Right cardiac atrium (tissue), 5 donors: Measurements from ENCODE around the gene FFAR3. TPM values are rescaled to one million over a fixed set of nuclear protein-coding genes. Genes with fewer than 3 reads are reported as not detected.
"Not testable (repeated sequence)": the region's sequence is repeated elsewhere in the genome, so short reads cannot be mapped to it uniquely, and the experiment has no call there.

Experiments
- ATAC-seq, 2 donors: fragments of 200-7000 bp; cut with Tn5 transposase; one replicate each; pipeline versions ENCODE4 v1.8.0 to v1.9.1; 2020; ENCODE audit warnings: moderate library complexity in 2 of 2, mild to moderate bottlenecking in 1 of 2
- DNase-seq, 3 donors: peaks; one replicate each; pipeline ENCODE4 v3.0.0-alpha.2; 2020
- H3K27ac ChIP-seq: one replicate; pipeline ENCODE4 v1.5.1; 2013; ENCODE audit warnings: mild to moderate bottlenecking, low read length, control low read depth, moderate library complexity
- H3K27me3 ChIP-seq: one replicate; pipeline ENCODE4 v1.6.1; 2013; ENCODE audit not compliant: control insufficient read depth, insufficient read depth
- H3K4me1 ChIP-seq: one replicate; pipeline ENCODE4 v1.6.1; 2013; ENCODE audit warnings: low read length; ENCODE audit not compliant: control insufficient read depth, insufficient read depth
- H3K4me3 ChIP-seq: one replicate; pipeline ENCODE4 v1.5.1; 2013; ENCODE audit warnings: low read length, control low read depth
- H3K9me3 ChIP-seq: one replicate; pipeline ENCODE4 v1.6.1; 2013; ENCODE audit warnings: low read length; ENCODE audit not compliant: control insufficient read depth
- WGBS: extraction: QIAGEN DNeasy Blood & Tissue Kit; methylation state at CpG from one replicate; pipeline ENCODE4 v1.1.7; 2013; 5-methylcytosine and 5-hydroxymethylcytosine counted together
- intact Hi-C, 4 donors: fragments of 100-400 bp; cut with DNase I; formaldehyde crosslinking; loops; one replicate each; pipeline versions ENCODE4 v1.11.0 to v1.14.0; 2022 to 2023
- polyA plus RNA-seq: library from polyadenylated mRNA; stranded (reverse); fragments of 200-250 nt; gene quantifications from one replicate; pipeline ENCODE4 v1.2.3, GENCODE V29; 2013
- total RNA-seq, 4 donors: library from RNA; stranded (reverse); fragmentation: NEBNext Ultra II Directional; extraction: Animal tissue kit (Norgen Biotek cat#: 25700); gene quantifications; one replicate each; pipeline ENCODE4 v1.2.1, GENCODE V29; 2021
- donor health status: healthy with polysubstance abuse.
- donor health status: DM: no; HTN: yes; CAD: no.
- donor health status: DM: no; HTN: no; CAD: no.
- donor health status: DM: no; HTN: yes; CAD: no; lungs with severe emphysema.
- donor health status: DM: yes; HTN: yes; CAD: no.

FFAR3 gene
- total and polyA plus RNA-seq, 5 donors: 0.05 to 0.31 TPM; not detected in 3

- intact Hi-C loops: no loop called here
- no peaks in the 10 kb centered on the region for H3K9me3 ChIP-seq
- ATAC-seq (no peak), DNase-seq (no peak)
- H3K27ac ChIP-seq: no peak overlapping the region
- WGBS: 84% methylated on average over 11 of the region's 11 CpGs
- no peaks in the 10 kb centered on the region for H3K27me3 ChIP-seq
- no peaks in the 10 kb centered on the region for H3K4me1 ChIP-seq
- no peak overlapping the region for H3K4me3 ChIP-seq
Observed at GRCh38 chr19:35363001-35363590, 4.8 kb downstream of the FFAR3 start.

- Histone ChIP-seq H3K27me3 (no peaks in the 10 kb centered on the region), H3K4me3 (no peak overlapping the region), H3K9me3 (no peaks in the 10 kb centered on the region), H3K4me1 (no peaks in the 10 kb centered on the region), H3K27ac (no peak overlapping the region)
- WGBS: 85% methylated on average over 19 of the region's 19 CpGs
- DNase-seq: no peak
- ATAC-seq: no peak
- intact Hi-C loops: no loop called here
Observed at GRCh38 chr19:35363711-35364425, 5.6 kb downstream of the FFAR3 start.

GRCh38 chr19:35365303-35365702 lies 7.0 kb downstream of the FFAR3 start:
- intact Hi-C loops: no loop called here
- DNase-seq: no peak
- WGBS: 94% methylated on average over 4 of the region's 4 CpGs
- ATAC-seq: no peak
- Histone ChIP-seq H3K27ac (no peak overlapping the region), H3K4me3 (no peak overlapping the region), H3K27me3 (no peaks in the 10 kb centered on the region), H3K4me1 (no peaks in the 10 kb centered on the region), H3K9me3 (no peaks in the 10 kb centered on the region)

- intact Hi-C loops: no loop called here
- Histone ChIP-seq H3K4me3 (no peak overlapping the region), H3K4me1 (no peaks in the 10 kb centered on the region), H3K9me3 (no peaks in the 10 kb centered on the region), H3K27ac (no peak overlapping the region), H3K27me3 (no peaks in the 10 kb centered on the region)
- DNase-seq (no peak), ATAC-seq (no peak)
- WGBS: 65% methylated on average over 1 of the region's 1 CpG
Observed at GRCh38 chr19:35368378-35368777, 10.1 kb downstream of the FFAR3 start.

- ATAC-seq (no peak), DNase-seq (no peak)
- Histone ChIP-seq H3K27ac (no peak overlapping the region), H3K9me3 (no peaks in the 10 kb centered on the region), H3K4me1 (no peaks in the 10 kb centered on the region), H3K4me3 (no peak overlapping the region), H3K27me3 (no peaks in the 10 kb centered on the region)
- intact Hi-C loops: no loop called here
Observed at GRCh38 chr19:35369522-35369921, 11.3 kb downstream of the FFAR3 start.

GRCh38 chr19:35370722-35371121 lies 12.5 kb downstream of the FFAR3 start, which contains the start of gene GPR42:
Gene GPR42, plus strand, starts transcription at chr19:35371068. Its CDS starts 292 bp downstream, at chr19:35371360.
- 76% methylated on average over 7 of the region's 8 CpGs for WGBS
- H3K4me3 ChIP-seq: no peak within 1 kb of the TSS
- H3K27me3 ChIP-seq: no peaks in the 10 kb centered on the region
- no peak within 1 kb of the TSS for H3K27ac ChIP-seq
- DNase-seq (no peak), ATAC-seq (no peak)
- intact Hi-C loops: no loop called here
- no peaks in the 10 kb centered on the region for H3K9me3 ChIP-seq
- no peaks in the 10 kb centered on the region for H3K4me1 ChIP-seq

GRCh38 chr19:35373492-35373891 lies 15.2 kb downstream of the FFAR3 start:
- 87% methylated on average over 7 of the region's 7 CpGs for WGBS
- intact Hi-C loops: no loop called here
- Histone ChIP-seq H3K27me3 (no peaks in the 10 kb centered on the region), H3K27ac (no peak overlapping the region), H3K4me1 (no peaks in the 10 kb centered on the region), H3K4me3 (no peak overlapping the region), H3K9me3 (no peaks in the 10 kb centered on the region)
- DNase-seq (no peak), ATAC-seq (no peak)

- H3K9me3 ChIP-seq, intact Hi-C loops, H3K27ac ChIP-seq, DNase-seq, ATAC-seq, H3K4me1 ChIP-seq, H3K27me3 ChIP-seq, H3K4me3 ChIP-seq: not testable (repeated sequence)
Observed at GRCh38 chr19:35374031-35374430, 15.8 kb downstream of the FFAR3 start.

- Histone ChIP-seq H3K4me3 (no peak overlapping the region), H3K4me1 (no peaks in the 10 kb centered on the region), H3K27me3 (no peaks in the 10 kb centered on the region), H3K27ac (no peak overlapping the region), H3K9me3 (no peaks in the 10 kb centered on the region)
- intact Hi-C loops: no loop called here
- ATAC-seq: no peak
- 89% methylated on average over 12 of the region's 12 CpGs for WGBS
- DNase-seq: no peak
Observed at GRCh38 chr19:35375505-35376307, 17.4 kb downstream of the FFAR3 start.

- Histone ChIP-seq H3K27me3 (no peaks in the 10 kb centered on the region), H3K27ac (no peak overlapping the region), H3K9me3 (no peaks in the 10 kb centered on the region), H3K4me1 (no peaks in the 10 kb centered on the region), H3K4me3 (no peak overlapping the region)
- DNase-seq (no peak), ATAC-seq (no peak)
- WGBS: 51% methylated on average over 1 of the region's 1 CpG
- intact Hi-C loops: no loop called here
Observed at GRCh38 chr19:35377656-35378055, 19.4 kb downstream of the FFAR3 start.

- Histone ChIP-seq H3K4me3 (no peak overlapping the region), H3K27ac (no peak overlapping the region), H3K27me3 (no peaks in the 10 kb centered on the region), H3K9me3 (no peaks in the 10 kb centered on the region), H3K4me1 (peaks cover 2% of the 10 kb centered on the region)
- ATAC-seq (no peak), DNase-seq (no peak)
- intact Hi-C loops: no loop called here
- 97% methylated on average over 3 of the region's 3 CpGs for WGBS
Observed at GRCh38 chr19:35378356-35378755, 20.1 kb downstream of the FFAR3 start.
